Measurements from ENCODE around the gene TNP1. TPM values are rescaled to one million over a fixed set of nuclear protein-coding genes. Genes with fewer than 3 reads are reported as not detected.

TNP1 gene
- total RNA-seq, 6 experiments from 2014 or later: not detected

GRCh38 chr2:216855079-216855478, 4.8 kb downstream of the TNP1 start:
- no peak for TF ChIP-seq CTCF (IDR thresholded peaks at IDR 0.05)
- Mint-ChIP-seq H3K36me3 (ENCODE audit: low read depth) (no peaks in the 10 kb centered on the region), H3K9me3 (no peaks in the 10 kb centered on the region), H3K27ac (no peak overlapping the region), H3K4me3 (no peak overlapping the region), H3K4me1 (ENCODE audit: low read depth) (peaks cover 35% of the 10 kb centered on the region), H3K27me3 (ENCODE audit: insufficient read depth) (peaks cover 14% of the 10 kb centered on the region)
- no peak for DNase-seq

- Mint-ChIP-seq H3K4me3 (no peak overlapping the region), H3K36me3 (ENCODE audit: low read depth) (no peaks in the 10 kb centered on the region), H3K27ac (no peak overlapping the region), H3K9me3 (no peaks in the 10 kb centered on the region), H3K4me1 (ENCODE audit: low read depth) (peaks cover 4% of the 10 kb centered on the region), H3K27me3 (ENCODE audit: insufficient read depth) (peaks cover 34% of the 10 kb centered on the region)
- no peak for TF ChIP-seq CTCF (IDR thresholded peaks at IDR 0.05)
- DNase-seq: no peak
Observed at GRCh38 chr2:216851486-216852090, 8.3 kb downstream of the TNP1 start.

- H3K9me3 Mint-ChIP-seq: no peaks in the 10 kb centered on the region
- no peaks in the 10 kb centered on the region for H3K4me1 Mint-ChIP-seq (ENCODE audit: low read depth)
- peaks cover 34% of the 10 kb centered on the region for H3K27me3 Mint-ChIP-seq (ENCODE audit: insufficient read depth)
- no peaks in the 10 kb centered on the region for H3K36me3 Mint-ChIP-seq (ENCODE audit: low read depth)
- DNase-seq: no peak
- no peak for TF ChIP-seq CTCF (IDR thresholded peaks at IDR 0.05)
- no peak overlapping the region for H3K4me3 Mint-ChIP-seq
- H3K27ac Mint-ChIP-seq: no peak overlapping the region
Observed at GRCh38 chr2:216850665-216851322, 9.1 kb downstream of the TNP1 start.

- no peaks in the 10 kb centered on the region for H3K9me3 Mint-ChIP-seq
- no peaks in the 10 kb centered on the region for H3K36me3 Mint-ChIP-seq (ENCODE audit: low read depth)
- no peak overlapping the region for H3K4me3 Mint-ChIP-seq
- no peaks in the 10 kb centered on the region for H3K4me1 Mint-ChIP-seq (ENCODE audit: low read depth)
- DNase-seq: no peak
- no peak overlapping the region for H3K27ac Mint-ChIP-seq
- H3K27me3 Mint-ChIP-seq (ENCODE audit: insufficient read depth): peaks cover 34% of the 10 kb centered on the region
- TF ChIP-seq CTCF (IDR thresholded peaks at IDR 0.05): no peak
Observed at GRCh38 chr2:216849987-216850386, 9.9 kb downstream of the TNP1 start.

GRCh38 chr2:216845426-216845825, 14.4 kb downstream of the TNP1 start:
- H3K4me3 Mint-ChIP-seq: no peak overlapping the region
- no peaks in the 10 kb centered on the region for H3K4me1 Mint-ChIP-seq (ENCODE audit: low read depth)
- H3K27me3 Mint-ChIP-seq (ENCODE audit: insufficient read depth): peaks cover 41% of the 10 kb centered on the region
- H3K36me3 Mint-ChIP-seq (ENCODE audit: low read depth): no peaks in the 10 kb centered on the region
- TF ChIP-seq CTCF (IDR thresholded peaks at IDR 0.05): no peak
- no peaks in the 10 kb centered on the region for H3K9me3 Mint-ChIP-seq
- no peak overlapping the region for H3K27ac Mint-ChIP-seq
- DNase-seq: no peak
